ENCODE results near the gene RASA2.

DNA sequence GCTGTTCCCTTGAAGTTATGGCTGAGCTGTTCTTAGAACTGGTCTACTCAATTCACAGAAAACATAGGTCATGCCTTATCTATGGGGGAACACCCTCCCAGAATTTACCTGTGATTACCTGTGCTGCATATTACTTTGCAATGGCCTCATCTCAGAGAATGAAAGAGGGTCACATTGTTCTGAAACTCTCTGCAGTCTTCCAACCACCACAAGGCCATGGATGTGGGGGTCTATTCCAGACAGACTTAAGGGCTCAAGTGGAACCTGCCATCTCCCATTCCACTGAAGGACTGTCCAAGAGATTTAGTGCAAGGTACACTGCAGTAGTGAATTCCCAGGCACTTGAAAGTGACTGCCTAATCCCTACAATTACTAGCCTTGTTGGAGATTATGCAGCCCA, 40.1 kb upstream of the RASA2 start:
- TF ChIP-seq, protein P1, sequence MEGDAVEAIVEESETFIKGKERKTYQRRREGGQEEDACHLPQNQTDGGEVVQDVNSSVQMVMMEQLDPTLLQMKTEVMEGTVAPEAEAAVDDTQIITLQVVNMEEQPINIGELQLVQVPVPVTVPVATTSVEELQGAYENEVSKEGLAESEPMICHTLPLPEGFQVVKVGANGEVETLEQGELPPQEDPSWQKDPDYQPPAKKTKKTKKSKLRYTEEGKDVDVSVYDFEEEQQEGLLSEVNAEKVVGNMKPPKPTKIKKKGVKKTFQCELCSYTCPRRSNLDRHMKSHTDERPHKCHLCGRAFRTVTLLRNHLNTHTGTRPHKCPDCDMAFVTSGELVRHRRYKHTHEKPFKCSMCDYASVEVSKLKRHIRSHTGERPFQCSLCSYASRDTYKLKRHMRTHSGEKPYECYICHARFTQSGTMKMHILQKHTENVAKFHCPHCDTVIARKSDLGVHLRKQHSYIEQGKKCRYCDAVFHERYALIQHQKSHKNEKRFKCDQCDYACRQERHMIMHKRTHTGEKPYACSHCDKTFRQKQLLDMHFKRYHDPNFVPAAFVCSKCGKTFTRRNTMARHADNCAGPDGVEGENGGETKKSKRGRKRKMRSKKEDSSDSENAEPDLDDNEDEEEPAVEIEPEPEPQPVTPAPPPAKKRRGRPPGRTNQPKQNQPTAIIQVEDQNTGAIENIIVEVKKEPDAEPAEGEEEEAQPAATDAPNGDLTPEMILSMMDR (conservative IDR thresholded peaks at IDR 0.05), result no peak
- TF ChIP-seq EZH2 (IDR thresholded peaks at IDR 0.05; ENCODE audit: low read depth), result no peak

Data from PC-9 (cell line).